Stimulated activated CD4-positive, alpha-beta T cell treated with anti-CD3 and anti-CD28 coated beads, Interleukin-4, amount 100 ng/mL, for 4 hours (primary cell): ENCODE results near the gene FGF18.
"Not testable (repeated sequence)": the region's sequence is repeated elsewhere in the genome, so short reads cannot be mapped to it uniquely, and the experiment has no call there.

ENCODE experiments used
- DNase-seq, 2 experiments: peaks; one replicate each; pipeline ENCODE4 v3.0.0-alpha.2; 2020

FGF18 gene

GRCh38 chr5:171476701-171477100 lies 57.3 kb downstream of the FGF18 start:
- DNase-seq = no peak

- DNase-seq = no peak
These were observed 57.7 kb downstream of the FGF18 start for GRCh38 chr5:171477101-171477500.

- DNase-seq = no peak
These were observed 58.2 kb downstream of the FGF18 start for GRCh38 chr5:171477666-171478065.

GRCh38 chr5:171478946-171479775 lies 59.7 kb downstream of the FGF18 start:
- no peak for DNase-seq

GRCh38 chr5:171479776-171480125 lies 60.3 kb downstream of the FGF18 start:
- no peak for DNase-seq

- DNase-seq = no peak
These were observed 60.8 kb downstream of the FGF18 start for GRCh38 chr5:171480239-171480638.

- DNase-seq = no peak
These were observed 62.4 kb downstream of the FGF18 start for GRCh38 chr5:171481571-171482433.

- no peak for DNase-seq
These were observed 62.9 kb downstream of the FGF18 start for GRCh38 chr5:171482434-171482730.

GRCh38 chr5:171483551-171484135 lies 64.2 kb downstream of the FGF18 start:
- no peak for DNase-seq

GRCh38 chr5:171484460-171484899 lies 65.0 kb downstream of the FGF18 start:
- DNase-seq = peak; percentile 16 to 54

- no peak for DNase-seq
These were observed 66.2 kb downstream of the FGF18 start for GRCh38 chr5:171485668-171486067.

GRCh38 chr5:171486613-171487012 lies 67.2 kb downstream of the FGF18 start:
- no peak for DNase-seq

GRCh38 chr5:171488876-171489275 lies 69.4 kb downstream of the FGF18 start:
- no peak for DNase-seq

GRCh38 chr5:171492781-171493180 lies 73.3 kb downstream of the FGF18 start:
- no peak for DNase-seq

GRCh38 chr5:171493646-171494393 lies 74.4 kb downstream of the FGF18 start:
- no peak for DNase-seq

GRCh38 chr5:171494452-171495121 lies 75.1 kb downstream of the FGF18 start:
- DNase-seq = no peak

GRCh38 chr5:171495122-171495700 lies 75.8 kb downstream of the FGF18 start:
- no peak for DNase-seq

GRCh38 chr5:171496456-171496855 lies 77.0 kb downstream of the FGF18 start:
- DNase-seq = no peak

- not testable (repeated sequence) for DNase-seq
These were observed 78.0 kb downstream of the FGF18 start for GRCh38 chr5:171497494-171497893.

GRCh38 chr5:171498166-171498565 lies 78.7 kb downstream of the FGF18 start:
- DNase-seq = no peak

GRCh38 chr5:171499611-171500010 lies 80.2 kb downstream of the FGF18 start:
- DNase-seq = no peak

- no peak for DNase-seq
These were observed 86.1 kb downstream of the FGF18 start for GRCh38 chr5:171505473-171506043.
